Measurements from ENCODE around the gene ARNT2.
"Not testable (repeated sequence)": the region's sequence is repeated elsewhere in the genome, so short reads cannot be mapped to it uniquely, and the experiment has no call there.

The ARNT2 gene

GRCh38 chr15:80404057-80404760 lies at the start of gene ARNT2:
ARNT2 (plus strand) TSS chr15:80404382; CDS start chr15:80404516, 134 bp downstream.
- DNase-seq, result no peak

DNA sequence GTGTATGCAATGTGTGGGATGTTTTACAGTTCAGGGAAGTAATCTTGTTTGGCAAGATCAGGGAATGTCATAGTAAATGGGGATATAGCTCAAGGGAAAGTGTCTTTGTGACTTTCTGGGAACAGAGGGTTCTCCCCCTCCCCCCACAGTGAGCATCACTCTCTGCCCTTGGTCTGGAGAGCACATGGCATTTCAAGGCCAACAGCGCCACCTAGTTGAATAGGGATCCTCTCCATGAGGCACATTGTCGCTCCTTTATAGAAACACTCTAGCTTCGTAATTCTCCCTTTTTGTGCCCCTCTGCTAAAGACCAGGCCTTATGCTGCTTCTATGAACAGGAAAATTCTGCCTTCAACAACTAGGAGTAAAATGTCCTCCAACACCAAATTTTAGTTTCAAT lies 37.1 kb upstream of the ARNT2 start:
- DNase-seq, result no peak

GRCh38 chr15:80367661-80368060 lies 36.5 kb upstream of the ARNT2 start:
- no peak for DNase-seq

- no peak for DNase-seq
These were observed 32.3 kb upstream of the ARNT2 start for GRCh38 chr15:80371924-80372323.

DNA sequence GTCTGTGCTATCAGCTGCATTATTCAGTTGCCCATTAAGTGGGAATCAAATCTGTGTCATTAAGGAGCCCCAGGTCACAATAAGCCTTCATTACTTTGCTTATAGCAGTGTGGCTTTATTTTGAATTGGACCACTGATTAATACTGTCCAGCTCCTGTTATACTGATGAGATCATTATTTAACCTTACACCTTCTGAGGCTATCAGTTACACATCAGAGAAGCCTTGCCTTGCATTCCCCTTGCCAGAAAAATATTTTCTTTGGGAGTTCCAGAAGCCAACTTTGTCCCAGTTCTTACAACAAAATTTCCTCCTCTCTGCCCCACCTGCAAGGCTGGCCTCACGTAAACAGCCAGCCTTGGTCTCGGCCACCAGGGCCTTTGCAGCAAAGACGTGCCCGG lies 29.7 kb upstream of the ARNT2 start:
- DNase-seq, result no peak

DNA sequence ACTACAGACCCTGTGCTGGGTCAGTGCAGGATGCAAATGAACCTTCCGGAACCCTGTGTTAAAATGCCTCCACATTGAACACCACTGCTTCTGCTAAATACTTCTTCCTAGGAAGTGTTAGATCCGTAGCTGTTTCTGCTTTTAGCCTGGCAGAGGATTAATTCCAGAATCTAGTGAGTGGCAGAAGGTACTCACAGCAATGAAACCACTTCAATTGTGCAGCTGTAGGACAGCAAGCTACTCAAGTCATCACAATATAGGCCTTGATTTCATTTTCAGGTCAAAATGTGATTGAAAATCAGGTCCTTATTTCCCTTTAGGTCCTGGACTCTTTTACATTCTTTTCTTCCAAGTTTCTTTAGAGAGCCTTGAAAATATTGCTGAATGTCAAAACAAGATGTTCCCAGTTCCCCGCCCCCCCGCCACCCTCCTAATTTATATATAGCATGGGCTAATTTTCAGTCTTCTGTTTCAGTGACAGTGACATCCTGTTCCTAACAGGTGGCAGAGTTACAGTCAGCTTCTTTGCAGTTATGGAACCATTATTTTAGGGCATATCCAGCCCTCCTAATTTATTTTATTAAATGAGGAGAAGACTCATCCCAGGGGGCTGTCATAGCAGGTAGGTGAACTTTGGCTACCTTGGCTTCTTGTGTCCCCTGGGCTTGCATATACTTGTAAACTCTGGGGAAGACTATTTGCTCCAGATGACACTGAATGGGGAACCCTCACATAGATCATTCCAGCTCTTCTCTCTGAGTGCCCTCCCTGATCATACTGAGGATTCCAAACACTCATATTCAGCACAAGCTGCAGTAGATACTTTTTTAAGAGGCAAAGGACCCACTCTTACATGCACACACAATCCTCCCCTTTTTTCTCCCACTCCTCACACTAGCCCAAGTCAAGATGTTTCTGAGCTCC lies 28.0 kb upstream of the ARNT2 start:
- DNase-seq, result no peak

GRCh38 chr15:80379693-80380092 lies 24.5 kb upstream of the ARNT2 start:
- no peak for DNase-seq

DNA sequence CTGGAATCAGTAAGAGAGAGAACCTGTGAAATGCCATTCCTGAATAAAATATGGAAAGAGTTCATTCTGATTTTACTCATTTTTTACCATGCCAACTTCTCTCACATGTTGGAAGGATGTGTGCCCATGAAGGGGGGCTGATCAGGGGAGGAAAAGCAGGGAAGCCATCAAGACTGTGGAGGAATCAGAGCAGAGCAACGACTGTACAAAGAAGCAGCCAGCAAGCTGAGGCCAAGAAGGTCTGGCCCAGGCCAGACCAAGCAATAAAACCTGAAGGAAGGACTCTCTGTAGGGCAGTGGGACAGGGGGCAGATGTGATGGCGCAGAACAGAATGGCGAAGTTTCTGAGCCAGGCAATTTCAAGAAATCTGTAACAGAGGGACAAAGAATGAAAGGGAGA lies 24.0 kb upstream of the ARNT2 start:
- no peak for DNase-seq

DNA sequence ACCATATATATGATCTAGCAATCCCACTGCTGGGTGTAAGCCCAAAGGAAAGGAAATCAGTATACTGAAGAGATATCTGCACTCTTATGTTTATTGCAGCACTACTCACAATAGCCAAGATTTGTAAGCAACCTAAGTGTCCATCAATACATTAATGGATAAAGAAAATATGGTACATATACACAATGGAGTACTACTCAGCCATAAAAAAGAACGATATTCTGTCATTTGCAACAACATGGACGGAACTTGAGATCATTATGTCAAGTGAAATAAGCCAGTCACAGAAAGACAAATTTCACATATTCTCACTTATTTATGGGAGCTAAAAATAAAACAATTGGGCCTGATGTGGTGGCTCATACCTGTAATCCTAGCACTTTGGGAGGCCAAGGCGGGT lies 21.9 kb upstream of the ARNT2 start:
- no peak for DNase-seq

DNA sequence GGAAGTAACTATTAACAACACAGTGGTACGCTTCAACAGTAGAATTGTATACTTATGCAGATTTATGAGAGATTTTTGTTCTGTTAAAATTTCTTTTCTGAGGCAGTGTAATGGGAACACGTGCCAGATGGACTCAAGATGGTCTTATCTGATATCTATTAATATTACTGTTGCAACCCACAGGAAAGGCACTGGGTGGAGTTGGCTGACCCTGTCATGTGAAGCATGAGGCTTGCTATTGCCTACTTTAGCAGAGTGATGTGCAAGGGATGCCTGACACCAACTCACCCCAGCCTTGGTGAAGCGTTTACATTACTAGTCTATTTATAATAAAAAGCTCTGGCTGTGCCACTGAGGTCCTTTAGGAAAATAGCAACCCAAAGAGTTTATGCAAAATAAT lies 19.8 kb upstream of the ARNT2 start:
- no peak for DNase-seq

GRCh38 chr15:80386151-80386550 lies 18.0 kb upstream of the ARNT2 start:
- DNase-seq, result no peak

- DNase-seq, result no peak
These were observed 15.9 kb upstream of the ARNT2 start for GRCh38 chr15:80388326-80388725.

DNA sequence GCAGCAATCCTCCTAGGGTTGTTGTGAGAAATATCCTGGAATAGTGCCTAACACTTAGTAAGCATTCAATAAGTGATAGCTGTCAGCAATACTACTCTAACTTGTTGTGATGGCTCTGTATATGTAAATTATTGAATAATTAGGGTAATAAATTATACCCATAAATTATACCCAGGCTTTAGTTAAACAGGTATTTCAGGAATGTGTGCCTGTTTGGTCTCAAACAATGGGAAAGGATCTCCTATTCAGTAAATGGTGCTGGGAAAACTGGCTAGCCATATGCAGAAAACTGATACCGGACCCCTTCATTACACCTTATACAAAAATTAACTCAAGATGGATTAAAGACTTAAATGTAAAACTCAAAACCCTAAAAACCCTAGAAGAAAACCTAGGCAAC lies 14.8 kb upstream of the ARNT2 start:
- no peak for DNase-seq

GRCh38 chr15:80390942-80391341 lies 13.2 kb upstream of the ARNT2 start:
- DNase-seq, result not testable (repeated sequence)

DNA sequence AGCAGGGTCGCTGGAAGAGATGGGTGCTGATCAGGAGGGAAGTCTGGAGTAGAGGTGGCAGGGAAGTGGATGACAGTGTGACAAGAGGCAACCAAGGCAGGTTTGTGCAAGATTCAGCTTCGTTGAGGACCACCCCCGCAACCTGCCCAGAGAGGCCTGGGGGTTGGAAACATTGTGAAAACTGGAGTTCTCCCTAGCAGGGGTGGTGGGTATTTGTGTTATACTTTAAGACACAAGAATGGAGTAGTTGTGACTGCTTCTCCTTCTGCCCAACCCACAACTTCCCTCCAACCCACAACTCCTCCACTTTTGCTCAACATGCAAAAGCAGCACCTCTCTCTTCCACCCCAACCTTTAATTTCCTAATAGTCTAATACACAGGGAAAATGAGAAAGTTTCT lies 8.6 kb upstream of the ARNT2 start:
- DNase-seq, result no peak

- no peak for DNase-seq
These were observed 8.1 kb upstream of the ARNT2 start for GRCh38 chr15:80396096-80396495.

GRCh38 chr15:80399508-80399907 lies 4.7 kb upstream of the ARNT2 start:
- DNase-seq, result no peak

DNA sequence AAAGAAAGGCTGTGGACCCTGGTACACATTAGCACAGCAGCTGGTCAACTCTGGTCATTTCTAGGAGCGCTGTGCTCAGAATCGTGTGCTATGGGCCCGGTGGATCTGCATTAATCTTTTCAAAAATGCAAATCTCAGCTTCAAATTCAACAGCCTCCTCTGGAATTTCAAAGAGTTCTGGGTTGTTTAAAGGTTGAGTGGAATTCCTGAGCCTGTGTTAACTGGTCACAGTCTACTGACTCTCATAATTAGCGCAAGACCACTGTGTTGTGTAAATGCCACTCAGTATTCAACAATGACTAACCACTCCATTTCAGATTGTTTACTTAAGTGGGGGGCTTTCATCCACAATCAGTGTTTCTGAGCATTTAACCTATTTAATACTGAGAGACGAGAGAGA lies 2.7 kb upstream of the ARNT2 start:
- DNase-seq, result no peak

GRCh38 chr15:80402339-80402738 lies 1.8 kb upstream of the ARNT2 start:
- no peak for DNase-seq

DNA sequence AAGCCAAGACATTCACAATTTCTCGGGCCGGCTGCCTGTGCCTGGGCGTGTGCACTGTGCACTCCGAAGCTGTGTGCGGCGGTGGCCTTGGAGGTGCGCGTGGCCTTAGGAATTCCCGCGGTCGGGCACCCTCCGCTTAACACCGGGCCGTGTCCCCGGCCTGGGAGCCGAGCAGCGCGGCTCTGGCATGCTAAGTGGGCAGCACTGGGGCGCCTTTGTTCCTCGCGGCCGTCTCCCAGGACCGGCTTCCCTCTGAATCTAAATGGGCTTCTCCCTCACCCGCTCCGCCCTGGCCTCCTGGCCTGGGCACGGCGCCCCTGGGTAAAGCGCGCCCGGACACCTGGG lies 498 bp upstream of the ARNT2 start:
- no peak for DNase-seq

DNA sequence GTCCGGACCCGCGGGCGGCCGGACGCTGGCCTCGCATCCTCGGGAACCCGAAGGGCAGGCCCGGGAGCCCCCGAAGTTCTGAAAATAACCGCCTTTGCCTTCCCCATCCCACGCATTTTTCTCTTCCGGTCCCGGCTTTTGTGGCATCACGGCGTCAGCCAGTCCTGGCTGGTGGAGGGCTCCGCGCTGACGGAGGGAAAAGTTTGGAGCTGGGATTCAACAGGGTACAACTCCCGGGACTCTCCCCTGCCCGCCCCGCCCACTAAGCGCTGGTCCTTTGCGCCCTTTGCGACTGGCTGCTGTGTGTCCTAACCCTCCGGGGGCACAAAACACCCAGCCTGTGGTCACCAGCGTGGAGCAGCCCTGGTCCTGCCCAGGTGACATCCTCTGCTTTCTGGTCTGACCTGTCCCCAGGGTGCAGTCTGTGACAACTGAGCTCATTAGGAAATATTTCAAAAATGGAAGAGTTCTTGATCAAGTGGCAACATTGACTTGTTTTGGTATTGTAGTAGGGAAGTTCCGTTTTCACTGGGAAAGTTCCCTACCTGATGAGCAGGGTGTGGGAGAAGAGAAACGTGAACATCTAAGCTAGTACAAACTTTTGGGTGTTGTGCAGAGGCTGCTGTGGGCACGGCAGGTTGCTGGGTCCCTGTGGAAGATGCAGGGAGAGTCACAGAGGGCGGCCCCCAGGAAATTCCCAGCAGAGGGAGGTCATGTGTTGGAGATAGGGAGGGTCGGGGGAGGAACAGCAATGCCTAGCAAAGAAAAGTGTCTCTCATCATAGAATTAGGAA lies 775 bp downstream of the ARNT2 start:
- no peak for DNase-seq

DNA sequence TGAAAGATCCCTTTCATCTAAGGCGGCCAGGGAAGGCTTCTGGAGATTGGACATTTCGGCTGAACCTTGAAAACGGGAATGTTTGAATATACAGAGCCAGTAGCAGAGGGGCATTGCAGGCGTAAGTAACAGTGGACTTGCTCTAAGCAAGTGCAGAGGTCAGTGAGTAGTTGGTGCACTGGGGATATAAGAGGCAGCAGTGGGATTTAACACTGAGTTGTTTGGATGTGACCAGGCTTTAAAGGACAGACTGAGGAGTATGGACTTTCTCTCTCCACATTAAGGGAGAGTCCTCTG lies 1.3 kb downstream of the ARNT2 start:
- no peak for DNase-seq

GRCh38 chr15:80405970-80406369 lies 1.8 kb downstream of the ARNT2 start:
- DNase-seq, result no peak

DNA sequence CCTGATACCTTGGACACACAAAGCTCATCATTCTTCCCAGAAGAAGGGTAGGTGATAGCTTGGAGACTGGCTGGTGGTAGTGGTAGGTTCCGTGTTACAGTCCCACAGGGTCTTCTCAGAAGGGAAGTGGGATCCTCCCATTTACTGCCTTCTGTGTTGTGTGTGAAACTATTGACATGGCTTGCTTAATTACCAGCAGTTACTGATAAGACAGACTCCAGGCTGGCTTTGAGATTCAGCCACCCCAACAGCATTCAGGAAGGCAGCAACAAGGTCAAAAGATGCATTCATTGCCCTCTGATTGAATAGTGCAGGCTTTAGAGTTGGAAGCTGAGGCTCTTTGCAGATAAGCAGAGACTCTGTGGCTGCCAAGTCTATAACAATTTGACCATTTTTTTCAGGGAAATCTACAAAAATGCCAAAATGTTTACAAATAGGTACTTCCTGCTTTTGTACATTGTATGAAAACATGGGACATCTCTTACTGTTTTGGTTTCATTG lies 7.7 kb downstream of the ARNT2 start:
- no peak for DNase-seq
